Uterus (tissue), 2 donors: ENCODE measurements around the gene SMIM20.

ENCODE experiments used
- POLR2A ChIP-seq, 2 donors: fragments of 450-650 bp; IDR thresholded peaks; one replicate each; pipeline ENCODE4 v1.6.1; 2016; ENCODE audit warnings: antibody characterized with exemption in 2 of 2, mild to moderate bottlenecking in 1 of 2, moderate library complexity in 1 of 2
- TF ChIP-seq, protein P1 (sequence below), 4 experiments: fragments of 200-600 bp in 2 of 4; fragments of 450-650 bp in 2 of 4; sonication (generic) in 2 of 4; IDR thresholded peaks; one replicate each; pipeline ENCODE4 v1.5.1; 2016 to 2019; ENCODE audit warnings: antibody characterized with exemption in 4 of 4, mild to moderate bottlenecking in 2 of 4, moderate library complexity in 1 of 4

DNA sequence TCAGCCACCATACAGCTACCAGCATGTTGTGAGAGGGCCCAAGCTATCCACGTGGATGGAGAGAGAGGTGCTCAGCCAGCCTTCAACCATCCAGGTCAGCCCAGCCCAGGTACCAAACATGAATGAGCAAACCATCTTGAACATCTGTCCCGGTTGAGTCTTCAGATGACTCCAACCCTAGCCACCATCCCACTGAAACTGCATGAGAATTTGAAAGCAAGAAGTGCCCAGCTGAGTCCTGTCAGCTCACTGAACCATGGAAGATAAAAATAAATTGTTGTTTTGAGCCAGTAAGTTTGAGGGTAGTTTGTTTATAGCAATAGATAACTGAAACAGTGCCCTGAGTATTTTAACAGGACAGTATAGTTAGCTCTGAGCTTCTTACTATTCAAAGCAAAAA, 43.9 kb upstream of the SMIM20 start:
- TF ChIP-seq, protein P1, sequence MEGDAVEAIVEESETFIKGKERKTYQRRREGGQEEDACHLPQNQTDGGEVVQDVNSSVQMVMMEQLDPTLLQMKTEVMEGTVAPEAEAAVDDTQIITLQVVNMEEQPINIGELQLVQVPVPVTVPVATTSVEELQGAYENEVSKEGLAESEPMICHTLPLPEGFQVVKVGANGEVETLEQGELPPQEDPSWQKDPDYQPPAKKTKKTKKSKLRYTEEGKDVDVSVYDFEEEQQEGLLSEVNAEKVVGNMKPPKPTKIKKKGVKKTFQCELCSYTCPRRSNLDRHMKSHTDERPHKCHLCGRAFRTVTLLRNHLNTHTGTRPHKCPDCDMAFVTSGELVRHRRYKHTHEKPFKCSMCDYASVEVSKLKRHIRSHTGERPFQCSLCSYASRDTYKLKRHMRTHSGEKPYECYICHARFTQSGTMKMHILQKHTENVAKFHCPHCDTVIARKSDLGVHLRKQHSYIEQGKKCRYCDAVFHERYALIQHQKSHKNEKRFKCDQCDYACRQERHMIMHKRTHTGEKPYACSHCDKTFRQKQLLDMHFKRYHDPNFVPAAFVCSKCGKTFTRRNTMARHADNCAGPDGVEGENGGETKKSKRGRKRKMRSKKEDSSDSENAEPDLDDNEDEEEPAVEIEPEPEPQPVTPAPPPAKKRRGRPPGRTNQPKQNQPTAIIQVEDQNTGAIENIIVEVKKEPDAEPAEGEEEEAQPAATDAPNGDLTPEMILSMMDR (IDR thresholded peaks at IDR 0.05), result no peak
- no peak for TF ChIP-seq POLR2A (IDR thresholded peaks at IDR 0.05)
